Measurements from ENCODE around the gene SLAMF1. TPM values are rescaled to one million over a fixed set of nuclear protein-coding genes. Genes with fewer than 3 reads are reported as not detected.
A peak's percentile ranks its signal among the peaks of the same experiment; 100 is the strongest.
"Not testable (repeated sequence)": the region's sequence is repeated elsewhere in the genome, so short reads cannot be mapped to it uniquely, and the experiment has no call there.

SLAMF1 gene
- total and polyA plus RNA-seq, 2 experiments from 2014 or later: not detected

DNA sequence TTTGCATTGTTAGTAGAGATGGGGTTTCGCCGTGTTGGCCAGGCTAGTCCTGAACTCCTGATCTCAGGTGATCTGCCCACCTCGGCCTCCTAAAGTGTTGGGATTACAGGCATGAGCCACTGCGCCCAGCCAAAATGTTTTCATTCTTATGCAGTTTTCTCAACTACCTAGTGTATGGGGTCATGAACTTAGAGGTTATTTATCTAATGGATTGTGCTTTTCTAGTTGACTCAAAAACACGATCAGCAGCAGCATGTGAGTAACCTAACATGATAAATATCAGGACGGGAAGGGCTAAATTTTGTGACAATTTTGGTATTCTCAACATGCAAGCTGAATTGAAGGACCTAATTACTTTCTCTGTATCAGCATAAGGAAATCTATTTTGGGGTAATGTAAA is 58.4 kb downstream of the SLAMF1 start:
- no peaks in the 10 kb centered on the region for H3K27me3 ChIP-seq (ENCODE audit: insufficient read depth)

DNA sequence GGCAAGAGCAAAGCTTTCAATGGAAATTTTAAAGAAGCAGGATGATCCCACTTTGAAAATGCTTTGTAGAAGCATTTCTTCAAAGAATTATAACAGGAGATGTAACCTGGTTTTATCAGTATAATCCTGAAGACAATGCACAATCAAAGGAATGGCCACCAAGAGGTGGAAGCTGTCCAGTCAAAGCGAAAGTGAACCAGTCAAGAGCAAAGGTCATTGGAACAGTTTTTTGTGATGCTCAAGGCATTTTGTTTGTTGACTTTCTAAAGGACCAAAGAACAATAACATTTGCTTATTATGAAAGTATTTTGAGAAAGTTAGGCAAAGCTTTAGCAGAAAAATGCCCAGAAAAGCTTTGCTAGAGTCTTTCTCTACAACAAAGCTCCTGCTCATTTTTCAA is 62.1 kb downstream of the SLAMF1 start:
- ATAC-seq (no peak), DNase-seq (ENCODE audit: low spot score) (no peak)
- Histone ChIP-seq H3K9me2 (ENCODE audit: insufficient read depth) (no peaks in the 10 kb centered on the region), H3F3A (replicated peaks; ENCODE audit: low read depth) (no peaks in the 10 kb centered on the region), H2AFZ (no peak overlapping the region), H3K4me2 (no peak overlapping the region), H3K79me2 (replicated peaks; ENCODE audit: insufficient read depth) (no peaks in the 10 kb centered on the region), H3K4me3 (no peak overlapping the region), H3K27me3 (ENCODE audit: insufficient read depth) (no peaks in the 10 kb centered on the region), H3K4me1 (ENCODE audit: insufficient read depth) (no peaks in the 10 kb centered on the region), H4K20me1 (replicated peaks; ENCODE audit: insufficient read depth) (no peaks in the 10 kb centered on the region), H3K36me3 (ENCODE audit: insufficient read depth) (no peaks in the 10 kb centered on the region), H3K27ac (ENCODE audit: low read depth) (no peak overlapping the region)
- H3K4me3 Mint-ChIP-seq: no peak overlapping the region
- no peak overlapping the region for H3K27ac Mint-ChIP-seq
- H3K9me3 Mint-ChIP-seq: no peaks in the 10 kb centered on the region; the same call in 2 of the 3 replicates
- H3K27me3 Mint-ChIP-seq (ENCODE audit: insufficient read depth, low read depth, poor library complexity): no peaks in the 10 kb centered on the region
- TF ChIP-seq ZNF114 (CRISPR knock-in tag; IDR thresholded peaks at IDR 0.05) (no peak), CREB1 (CRISPR knock-in tag; IDR thresholded peaks at IDR 0.05; ENCODE audit: low read depth) (no peak), NANOG (IDR thresholded peaks at IDR 0.05; ENCODE audit: borderline replicate concordance) (no peak)
- TF ChIP-seq, protein P1, sequence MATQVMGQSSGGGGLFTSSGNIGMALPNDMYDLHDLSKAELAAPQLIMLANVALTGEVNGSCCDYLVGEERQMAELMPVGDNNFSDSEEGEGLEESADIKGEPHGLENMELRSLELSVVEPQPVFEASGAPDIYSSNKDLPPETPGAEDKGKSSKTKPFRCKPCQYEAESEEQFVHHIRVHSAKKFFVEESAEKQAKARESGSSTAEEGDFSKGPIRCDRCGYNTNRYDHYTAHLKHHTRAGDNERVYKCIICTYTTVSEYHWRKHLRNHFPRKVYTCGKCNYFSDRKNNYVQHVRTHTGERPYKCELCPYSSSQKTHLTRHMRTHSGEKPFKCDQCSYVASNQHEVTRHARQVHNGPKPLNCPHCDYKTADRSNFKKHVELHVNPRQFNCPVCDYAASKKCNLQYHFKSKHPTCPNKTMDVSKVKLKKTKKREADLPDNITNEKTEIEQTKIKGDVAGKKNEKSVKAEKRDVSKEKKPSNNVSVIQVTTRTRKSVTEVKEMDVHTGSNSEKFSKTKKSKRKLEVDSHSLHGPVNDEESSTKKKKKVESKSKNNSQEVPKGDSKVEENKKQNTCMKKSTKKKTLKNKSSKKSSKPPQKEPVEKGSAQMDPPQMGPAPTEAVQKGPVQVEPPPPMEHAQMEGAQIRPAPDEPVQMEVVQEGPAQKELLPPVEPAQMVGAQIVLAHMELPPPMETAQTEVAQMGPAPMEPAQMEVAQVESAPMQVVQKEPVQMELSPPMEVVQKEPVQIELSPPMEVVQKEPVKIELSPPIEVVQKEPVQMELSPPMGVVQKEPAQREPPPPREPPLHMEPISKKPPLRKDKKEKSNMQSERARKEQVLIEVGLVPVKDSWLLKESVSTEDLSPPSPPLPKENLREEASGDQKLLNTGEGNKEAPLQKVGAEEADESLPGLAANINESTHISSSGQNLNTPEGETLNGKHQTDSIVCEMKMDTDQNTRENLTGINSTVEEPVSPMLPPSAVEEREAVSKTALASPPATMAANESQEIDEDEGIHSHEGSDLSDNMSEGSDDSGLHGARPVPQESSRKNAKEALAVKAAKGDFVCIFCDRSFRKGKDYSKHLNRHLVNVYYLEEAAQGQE (IDR thresholded peaks at IDR 0.05; ENCODE audit: unreplicated experiment): no peak
- TF ChIP-seq, protein P2, sequence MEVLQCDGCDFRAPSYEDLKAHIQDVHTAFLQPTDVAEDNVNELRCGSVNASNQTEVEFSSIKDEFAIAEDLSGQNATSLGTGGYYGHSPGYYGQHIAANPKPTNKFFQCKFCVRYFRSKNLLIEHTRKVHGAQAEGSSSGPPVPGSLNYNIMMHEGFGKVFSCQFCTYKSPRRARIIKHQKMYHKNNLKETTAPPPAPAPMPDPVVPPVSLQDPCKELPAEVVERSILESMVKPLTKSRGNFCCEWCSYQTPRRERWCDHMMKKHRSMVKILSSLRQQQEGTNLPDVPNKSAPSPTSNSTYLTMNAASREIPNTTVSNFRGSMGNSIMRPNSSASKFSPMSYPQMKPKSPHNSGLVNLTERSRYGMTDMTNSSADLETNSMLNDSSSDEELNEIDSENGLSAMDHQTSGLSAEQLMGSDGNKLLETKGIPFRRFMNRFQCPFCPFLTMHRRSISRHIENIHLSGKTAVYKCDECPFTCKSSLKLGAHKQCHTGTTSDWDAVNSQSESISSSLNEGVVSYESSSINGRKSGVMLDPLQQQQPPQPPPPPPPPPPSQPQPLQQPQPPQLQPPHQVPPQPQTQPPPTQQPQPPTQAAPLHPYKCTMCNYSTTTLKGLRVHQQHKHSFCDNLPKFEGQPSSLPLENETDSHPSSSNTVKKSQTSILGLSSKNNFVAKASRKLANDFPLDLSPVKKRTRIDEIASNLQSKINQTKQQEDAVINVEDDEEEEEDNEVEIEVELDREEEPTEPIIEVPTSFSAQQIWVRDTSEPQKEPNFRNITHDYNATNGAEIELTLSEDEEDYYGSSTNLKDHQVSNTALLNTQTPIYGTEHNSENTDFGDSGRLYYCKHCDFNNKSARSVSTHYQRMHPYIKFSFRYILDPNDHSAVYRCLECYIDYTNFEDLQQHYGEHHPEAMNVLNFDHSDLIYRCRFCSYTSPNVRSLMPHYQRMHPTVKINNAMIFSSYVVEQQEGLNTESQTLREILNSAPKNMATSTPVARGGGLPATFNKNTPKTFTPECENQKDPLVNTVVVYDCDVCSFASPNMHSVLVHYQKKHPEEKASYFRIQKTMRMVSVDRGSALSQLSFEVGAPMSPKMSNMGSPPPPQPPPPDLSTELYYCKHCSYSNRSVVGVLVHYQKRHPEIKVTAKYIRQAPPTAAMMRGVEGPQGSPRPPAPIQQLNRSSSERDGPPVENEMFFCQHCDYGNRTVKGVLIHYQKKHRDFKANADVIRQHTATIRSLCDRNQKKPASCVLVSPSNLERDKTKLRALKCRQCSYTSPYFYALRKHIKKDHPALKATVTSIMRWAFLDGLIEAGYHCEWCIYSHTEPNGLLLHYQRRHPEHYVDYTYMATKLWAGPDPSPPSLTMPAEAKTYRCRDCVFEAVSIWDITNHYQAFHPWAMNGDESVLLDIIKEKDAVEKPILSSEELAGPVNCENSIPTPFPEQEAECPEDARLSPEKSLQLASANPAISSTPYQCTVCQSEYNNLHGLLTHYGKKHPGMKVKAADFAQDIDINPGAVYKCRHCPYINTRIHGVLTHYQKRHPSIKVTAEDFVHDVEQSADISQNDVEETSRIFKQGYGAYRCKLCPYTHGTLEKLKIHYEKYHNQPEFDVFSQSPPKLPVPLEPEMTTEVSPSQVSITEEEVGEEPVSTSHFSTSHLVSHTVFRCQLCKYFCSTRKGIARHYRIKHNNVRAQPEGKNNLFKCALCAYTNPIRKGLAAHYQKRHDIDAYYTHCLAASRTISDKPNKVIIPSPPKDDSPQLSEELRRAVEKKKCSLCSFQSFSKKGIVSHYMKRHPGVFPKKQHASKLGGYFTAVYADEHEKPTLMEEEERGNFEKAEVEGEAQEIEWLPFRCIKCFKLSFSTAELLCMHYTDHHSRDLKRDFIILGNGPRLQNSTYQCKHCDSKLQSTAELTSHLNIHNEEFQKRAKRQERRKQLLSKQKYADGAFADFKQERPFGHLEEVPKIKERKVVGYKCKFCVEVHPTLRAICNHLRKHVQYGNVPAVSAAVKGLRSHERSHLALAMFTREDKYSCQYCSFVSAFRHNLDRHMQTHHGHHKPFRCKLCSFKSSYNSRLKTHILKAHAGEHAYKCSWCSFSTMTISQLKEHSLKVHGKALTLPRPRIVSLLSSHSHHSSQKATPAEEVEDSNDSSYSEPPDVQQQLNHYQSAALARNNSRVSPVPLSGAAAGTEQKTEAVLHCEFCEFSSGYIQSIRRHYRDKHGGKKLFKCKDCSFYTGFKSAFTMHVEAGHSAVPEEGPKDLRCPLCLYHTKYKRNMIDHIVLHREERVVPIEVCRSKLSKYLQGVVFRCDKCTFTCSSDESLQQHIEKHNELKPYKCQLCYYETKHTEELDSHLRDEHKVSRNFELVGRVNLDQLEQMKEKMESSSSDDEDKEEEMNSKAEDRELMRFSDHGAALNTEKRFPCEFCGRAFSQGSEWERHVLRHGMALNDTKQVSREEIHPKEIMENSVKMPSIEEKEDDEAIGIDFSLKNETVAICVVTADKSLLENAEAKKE (CRISPR knock-in tag; IDR thresholded peaks at IDR 0.05): no peak
- peaks cover 2% of the 10 kb centered on the region; the same call in 1 of the 3 replicates for H3K4me1 Mint-ChIP-seq
- no peaks in the 10 kb centered on the region for H3K36me3 Mint-ChIP-seq (ENCODE audit: low read depth)

More for the DNA sequence above, 58.4 kb downstream of the SLAMF1 start:
- H3K27me3 Mint-ChIP-seq (ENCODE audit: insufficient read depth, low read depth, poor library complexity): no peaks in the 10 kb centered on the region
- Histone ChIP-seq H3F3A (replicated peaks; ENCODE audit: low read depth) (no peaks in the 10 kb centered on the region), H3K36me3 (ENCODE audit: insufficient read depth) (no peaks in the 10 kb centered on the region), H3K79me2 (replicated peaks; ENCODE audit: insufficient read depth) (no peaks in the 10 kb centered on the region), H3K4me1 (ENCODE audit: insufficient read depth) (no peaks in the 10 kb centered on the region), H3K27ac (ENCODE audit: low read depth) (no peak overlapping the region), H4K20me1 (replicated peaks; ENCODE audit: insufficient read depth) (no peaks in the 10 kb centered on the region), H3K4me2 (no peak overlapping the region), H2AFZ (peak overlapping the region; percentile 44; the same call in 1 of the 2 replicates), H3K4me3 (no peak overlapping the region), H3K9me2 (ENCODE audit: insufficient read depth) (no peaks in the 10 kb centered on the region)
- peaks cover 2% of the 10 kb centered on the region; the same call in 1 of the 3 replicates for H3K9me3 Mint-ChIP-seq
- no peaks in the 10 kb centered on the region for H3K36me3 Mint-ChIP-seq (ENCODE audit: low read depth)
- no peak overlapping the region for H3K4me3 Mint-ChIP-seq
- no peak for DNase-seq (ENCODE audit: low spot score)
- no peak for TF ChIP-seq JUNB (IDR thresholded peaks at IDR 0.05; ENCODE audit: unreplicated experiment)
- no peak overlapping the region for H3K27ac Mint-ChIP-seq
- no peak for ATAC-seq
- peaks cover 2% of the 10 kb centered on the region; the same call in 1 of the 3 replicates for H3K4me1 Mint-ChIP-seq

DNA sequence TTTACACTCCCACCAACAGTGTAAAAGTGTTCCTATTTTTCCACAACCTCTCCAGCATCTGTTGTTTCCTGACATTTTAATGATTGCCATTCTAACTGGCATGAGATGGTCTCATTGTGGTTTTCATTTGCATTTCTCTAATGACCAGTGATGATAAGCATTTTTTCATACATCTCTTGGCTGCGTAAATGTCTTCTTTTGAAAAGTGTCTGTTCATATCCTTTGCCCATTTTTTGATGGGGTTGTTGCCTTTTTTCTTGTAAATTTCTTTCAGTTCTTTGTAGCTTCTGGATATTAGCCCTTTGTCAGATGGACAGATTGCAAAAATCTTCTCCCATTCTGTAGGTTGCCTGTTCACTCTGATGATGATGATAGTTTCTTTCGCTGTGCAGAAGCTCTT is 63.9 kb downstream of the SLAMF1 start:
- not testable (repeated sequence) for H3K36me3 Mint-ChIP-seq (ENCODE audit: low read depth); H3K4me3 Mint-ChIP-seq; H3K79me2 ChIP-seq (replicated peaks; ENCODE audit: insufficient read depth)

More for the DNA sequence above, 63.9 kb downstream of the SLAMF1 start:
- H3K9me2 ChIP-seq (ENCODE audit: insufficient read depth); H3K36me3 ChIP-seq (ENCODE audit: insufficient read depth); H3F3A ChIP-seq (replicated peaks; ENCODE audit: low read depth); H3K27me3 Mint-ChIP-seq (ENCODE audit: insufficient read depth, low read depth, poor library complexity); H3K4me3 ChIP-seq; H3K4me1 Mint-ChIP-seq; H4K20me1 ChIP-seq (replicated peaks; ENCODE audit: insufficient read depth); DNase-seq (ENCODE audit: low spot score); H2AFZ ChIP-seq; H3K9me3 Mint-ChIP-seq; H3K27ac Mint-ChIP-seq; H3K27ac ChIP-seq (ENCODE audit: low read depth); H3K4me1 ChIP-seq (ENCODE audit: insufficient read depth); H3K27me3 ChIP-seq (ENCODE audit: insufficient read depth); ATAC-seq; H3K4me2 ChIP-seq: not testable (repeated sequence)

All from GM23338 (cell line).